ENCODE data around the gene SLC9A4.

- TF ChIP-seq CTCF (IDR thresholded peaks at IDR 0.05) (no peak), EZH2 (IDR thresholded peaks at IDR 0.05; ENCODE audit: borderline replicate concordance, insufficient read depth, low read depth, low read length, poor library complexity, severe bottlenecking) (no peak)
Observed at GRCh38 chr2:102424754-102425153, 48.3 kb upstream of the SLC9A4 start.

Measured in B cell (primary cell).